Measurements from ENCODE around the gene LPP.

GRCh38 chr3:188691665-188692064 lies 537.7 kb downstream of the LPP start:
- no peak for TF ChIP-seq POLR2A (IDR thresholded peaks at IDR 0.05)
- no peak for TF ChIP-seq CTCF (IDR thresholded peaks at IDR 0.05)
- no peak for TF ChIP-seq EP300 (IDR thresholded peaks at IDR 0.05)

Measured in tibial nerve (tissue), 4 donors.